Left ventricle myocardium superior (tissue), 1 donor: ENCODE results near the gene IGHMBP2. TPM values are rescaled to one million over a fixed set of nuclear protein-coding genes. Genes with fewer than 3 reads are reported as not detected.
"Not testable (repeated sequence)": the region's sequence is repeated elsewhere in the genome, so short reads cannot be mapped to it uniquely, and the experiment has no call there.

Experiments
- ATAC-seq: fragments of 200-7000 bp; cut with Tn5 transposase; one replicate; pipeline ENCODE4 v1.9.1; 2020; ENCODE audit warnings: mild to moderate bottlenecking, moderate library complexity
- DNase-seq: peaks from one replicate; pipeline ENCODE4 v3.0.0-alpha.2; 2020
- intact Hi-C: fragments of 100-400 bp; cut with micrococcal nuclease; formaldehyde crosslinking; loops from one replicate; pipeline ENCODE4 v1.11.0; 2022
- total RNA-seq: library from RNA; stranded (reverse); fragmentation: NEBNext Ultra II Directional; extraction: Animal tissue kit (Norgen Biotek cat#: 25700); gene quantifications from one replicate; pipeline ENCODE4 v1.2.1, GENCODE V29; 2021
- donor health status: DM: no; HTN: yes; CAD: no; lungs with severe emphysema.

IGHMBP2 gene
- total RNA-seq, 1 donor from 2014 or later = 14.7 TPM

GRCh38 chr11:68956142-68956541 is 52.5 kb downstream of the IGHMBP2 start:
- no peak for ATAC-seq
- intact Hi-C loops = no loop called here
- DNase-seq = no peak

DNA sequence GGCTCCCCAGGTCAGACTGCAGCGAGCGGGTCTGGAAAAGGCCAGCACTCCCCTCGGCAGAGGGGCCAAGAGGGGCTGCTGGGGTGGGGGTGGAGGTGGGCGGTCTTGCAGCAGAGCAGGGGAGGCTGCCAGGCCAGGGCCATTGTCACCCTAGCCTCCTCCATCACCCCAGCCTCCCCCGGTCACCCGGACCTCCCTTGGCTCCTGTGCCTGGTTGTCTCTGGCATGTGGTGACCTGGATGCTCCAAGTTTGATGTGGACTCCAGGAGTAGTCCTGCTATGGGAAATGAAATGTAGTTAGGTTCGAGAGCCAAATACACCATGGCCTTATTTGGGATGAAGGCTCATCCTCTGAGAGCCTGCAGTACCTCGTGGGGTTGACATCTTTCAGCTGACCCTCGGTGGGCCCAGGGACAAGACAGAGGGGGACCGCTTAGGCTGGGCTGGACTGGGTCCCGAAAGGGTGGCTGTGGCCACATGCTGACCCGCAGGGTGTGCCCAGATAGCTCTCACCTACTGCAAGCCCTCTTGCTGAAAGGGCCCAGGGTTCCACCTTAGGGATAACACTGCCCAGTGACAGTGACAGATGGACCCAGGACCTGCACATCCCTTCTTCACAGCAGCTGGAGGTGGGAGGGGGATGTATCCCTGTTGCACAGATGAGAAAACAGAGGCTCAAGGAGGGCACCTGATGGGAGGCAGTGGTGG is 53.0 kb downstream of the IGHMBP2 start:
- no peak for DNase-seq
- ATAC-seq = no peak
- intact Hi-C loops = no loop called here

DNA sequence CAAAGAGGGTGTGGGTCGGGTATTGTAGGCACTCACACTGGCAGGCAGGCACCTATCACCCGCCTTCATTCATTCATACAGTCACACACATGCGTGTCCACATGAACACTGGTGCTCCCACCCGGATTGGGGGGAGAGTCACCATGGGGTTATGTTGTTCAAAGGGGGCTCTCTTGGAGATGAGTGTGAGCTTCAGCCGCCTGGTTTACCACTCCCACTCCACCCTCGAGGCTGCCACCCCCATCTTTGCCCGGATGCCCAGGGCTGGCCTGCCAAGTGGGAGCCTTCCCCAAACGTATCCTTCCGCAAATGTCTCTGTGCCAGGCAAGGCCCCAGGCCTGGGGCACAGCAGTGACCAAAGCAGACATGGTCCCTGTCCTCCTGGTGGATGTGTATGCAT is 54.5 kb downstream of the IGHMBP2 start:
- DNase-seq = no peak
- no peak for ATAC-seq

DNA sequence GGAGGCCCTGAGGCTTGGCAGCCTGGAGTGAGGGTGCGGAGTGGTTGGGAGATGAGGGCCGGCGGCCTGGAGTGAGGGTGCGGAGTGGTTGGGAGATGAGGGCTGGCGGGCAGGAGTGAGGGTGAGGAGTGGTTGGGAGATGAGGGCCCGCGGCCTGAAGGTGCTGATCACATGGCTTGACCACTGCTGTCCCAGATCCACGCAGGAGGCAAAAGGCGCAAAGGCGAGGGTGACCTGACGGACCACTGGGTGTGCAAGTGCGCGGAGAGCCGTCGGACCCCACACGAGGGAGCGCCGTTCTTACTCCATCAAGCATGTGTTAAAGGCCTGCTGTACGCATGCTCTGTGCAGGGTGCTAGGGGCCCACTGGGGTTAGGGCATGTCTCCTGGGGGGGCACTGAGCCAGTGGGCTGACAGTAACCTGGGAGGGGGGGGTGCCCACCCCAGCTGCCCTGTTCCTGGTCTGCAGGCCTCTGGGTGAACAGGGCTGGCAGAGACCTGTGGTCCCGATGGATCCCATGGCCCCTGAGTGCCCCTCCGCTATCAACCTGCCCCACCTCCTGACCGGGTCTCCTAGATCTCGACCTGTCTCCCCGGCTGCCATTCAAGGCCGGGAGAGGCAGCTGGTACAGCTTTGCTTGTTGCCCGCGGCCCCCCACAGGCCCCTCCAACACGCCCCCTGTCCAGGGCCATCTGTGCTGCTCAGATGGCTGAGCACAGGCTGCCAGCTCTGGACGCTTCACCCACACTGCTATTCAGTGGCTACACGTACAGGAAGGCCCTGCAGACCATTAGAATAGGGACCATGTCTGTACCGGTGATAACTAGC is 56.0 kb downstream of the IGHMBP2 start:
- DNase-seq (peak; percentile 12), ATAC-seq (no peak)
- intact Hi-C loops = no loop called here

More for the DNA sequence above, 54.5 kb downstream of the IGHMBP2 start:
- intact Hi-C loops = no loop called here

GRCh38 chr11:68960294-68961071 is 56.8 kb downstream of the IGHMBP2 start:
- no peak for ATAC-seq
- DNase-seq = peak; percentile 11
- intact Hi-C loops = no loop called here

GRCh38 chr11:68961245-68961644 is 57.6 kb downstream of the IGHMBP2 start:
- ATAC-seq = no peak
- DNase-seq = peak; percentile 10
- intact Hi-C loops = no loop called here

DNA sequence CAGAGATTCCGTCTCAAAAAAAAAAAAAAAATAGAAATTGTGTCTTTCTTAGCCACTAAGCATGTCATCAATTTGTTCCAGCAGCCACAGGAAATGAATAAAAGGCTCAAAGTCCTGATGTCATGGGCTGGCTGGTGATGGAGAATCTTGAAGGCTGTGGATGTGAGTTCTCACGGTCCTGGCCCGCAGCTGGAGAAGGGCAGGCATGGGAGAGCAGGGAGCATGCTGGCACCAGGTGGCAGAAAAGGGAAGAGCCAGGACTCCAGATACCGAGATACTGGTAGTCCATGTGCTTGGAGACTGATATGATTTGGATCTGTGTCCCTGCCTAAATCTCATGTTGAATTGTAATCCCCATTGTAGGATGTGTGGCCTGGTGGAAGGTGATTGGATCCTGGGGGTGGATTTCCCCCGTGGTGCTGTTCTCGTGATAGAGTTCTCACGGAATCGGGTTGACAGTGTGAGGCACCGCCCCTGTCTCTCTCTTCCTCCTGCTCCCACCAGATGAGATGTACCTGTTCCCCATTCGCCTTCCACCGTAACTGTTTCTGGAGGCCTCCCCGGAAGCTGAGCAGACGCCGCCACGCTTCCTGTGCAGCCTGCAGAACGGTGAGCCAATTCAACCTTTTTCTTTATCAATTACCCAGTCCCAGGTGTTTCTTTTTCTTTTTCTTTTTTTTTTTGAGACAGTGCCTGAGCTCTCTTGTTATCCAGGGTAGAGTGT is 59.0 kb downstream of the IGHMBP2 start:
- DNase-seq = peak; percentile 21
- intact Hi-C loops = no loop called here
- ATAC-seq = no peak

DNA sequence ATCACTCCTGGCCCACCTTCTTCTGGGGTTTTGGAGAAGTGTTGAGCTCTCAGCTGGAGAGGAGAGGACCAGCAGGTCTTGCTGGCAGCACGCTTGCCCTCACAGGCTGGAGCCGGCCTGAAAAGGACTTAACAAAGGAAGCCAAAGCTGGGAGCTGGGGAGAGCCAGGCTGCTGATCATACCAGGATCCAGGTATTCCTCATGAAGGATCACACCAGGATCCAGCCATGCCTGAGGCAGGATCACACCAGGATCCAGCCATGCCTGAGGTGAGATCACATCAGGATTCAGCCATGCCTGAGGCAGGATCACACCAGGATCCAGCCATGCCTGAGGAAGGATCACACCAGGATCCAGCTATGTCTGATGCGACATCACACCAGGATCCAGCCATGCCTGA is 60.1 kb downstream of the IGHMBP2 start:
- intact Hi-C loops = no loop called here
- DNase-seq (no peak), ATAC-seq (peak; percentile 47)

DNA sequence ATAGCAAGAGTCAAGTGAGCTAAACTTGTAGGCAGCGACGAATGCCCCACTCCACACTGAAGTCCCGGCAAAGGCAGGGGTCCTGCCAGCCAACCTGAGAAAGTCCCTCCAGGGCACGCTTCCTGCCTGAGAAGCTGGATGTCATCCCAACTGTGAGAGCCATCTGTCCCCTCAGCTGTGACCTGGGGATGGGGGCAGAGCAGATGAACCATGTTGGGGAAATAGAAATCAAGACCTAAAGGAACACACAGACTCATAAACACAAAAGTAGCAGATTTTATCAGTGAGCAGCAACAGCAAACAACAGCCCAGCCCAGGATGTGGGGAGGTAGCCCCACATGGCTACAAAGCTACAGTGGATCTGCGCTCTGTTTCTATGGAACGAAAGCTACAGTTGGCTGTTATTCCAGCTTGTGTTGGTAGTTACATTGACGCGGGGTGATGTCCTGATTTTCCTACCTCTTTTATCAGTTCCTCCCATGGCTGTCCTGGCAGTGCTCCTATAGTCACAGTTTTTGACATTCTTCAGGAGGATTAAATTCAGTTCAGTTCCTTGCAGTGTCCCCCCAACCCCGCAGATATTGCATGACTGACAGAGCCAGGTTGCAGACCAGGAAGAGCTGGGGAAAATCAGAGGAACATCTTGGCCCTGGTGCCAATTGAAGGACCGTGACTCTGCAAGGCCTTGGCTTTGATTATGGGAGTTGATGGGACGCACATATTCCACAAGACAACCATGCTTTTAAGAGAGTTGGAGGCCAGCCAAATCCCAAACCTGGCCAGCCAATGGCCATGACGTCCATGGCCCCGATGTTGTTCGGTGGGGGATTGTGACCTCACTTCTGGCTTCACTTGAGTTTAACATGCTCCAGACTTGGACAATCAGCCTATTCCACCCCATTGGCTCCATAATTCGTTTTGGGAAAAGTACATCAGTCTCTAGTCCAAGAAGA is 62.5 kb downstream of the IGHMBP2 start:
- intact Hi-C loops = no loop called here
- DNase-seq = no peak
- ATAC-seq = peak; percentile 41

DNA sequence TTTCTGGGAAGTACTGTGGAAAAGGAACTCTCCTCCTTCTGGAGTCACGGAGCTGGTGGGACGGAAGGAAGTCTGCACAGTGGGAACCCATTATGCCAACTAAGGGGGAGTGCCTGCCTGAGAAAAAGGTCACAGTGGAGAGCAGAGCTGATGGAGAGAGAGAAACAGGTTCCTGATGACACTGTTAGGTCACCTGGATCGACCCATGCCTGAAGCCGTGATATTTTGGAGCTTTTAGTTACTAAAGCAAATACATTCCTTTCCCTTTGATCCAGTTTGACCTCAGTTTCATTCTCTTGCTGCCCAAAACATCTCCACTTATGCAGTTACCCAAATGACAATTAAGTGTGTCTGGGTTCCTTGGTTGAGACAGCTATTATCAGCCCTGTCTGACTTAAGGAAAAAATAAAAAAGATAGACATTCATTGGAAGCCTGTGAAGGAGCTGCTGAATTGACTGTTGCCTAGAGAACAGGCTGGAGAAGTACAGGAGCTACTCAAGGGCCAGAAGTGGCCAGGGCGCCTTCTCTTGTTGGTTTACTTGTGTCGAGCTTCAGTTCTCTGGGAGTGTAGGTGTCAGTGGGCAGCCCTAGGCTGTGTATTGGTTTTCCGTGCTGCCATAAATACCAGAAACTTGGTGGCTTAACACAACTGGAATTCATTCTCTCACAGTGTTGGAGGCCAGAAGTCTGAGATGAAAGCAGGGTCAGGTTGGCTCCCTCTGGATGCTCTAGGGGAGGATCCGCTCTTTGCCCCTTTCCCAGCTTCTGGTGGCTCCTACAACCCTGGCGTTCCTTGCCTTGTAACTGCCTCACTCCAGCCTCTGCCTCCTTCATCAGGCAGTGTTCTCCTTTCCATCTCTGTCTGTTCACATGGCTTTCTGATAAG is 63.4 kb downstream of the IGHMBP2 start:
- no peak for DNase-seq
- intact Hi-C loops = no loop called here
- ATAC-seq = no peak

- ATAC-seq = no peak
- intact Hi-C loops = no loop called here
- DNase-seq = no peak
These were observed 64.9 kb downstream of the IGHMBP2 start for GRCh38 chr11:68968306-68969250.

- intact Hi-C loops = no loop called here
- DNase-seq (no peak), ATAC-seq (no peak)
These were observed 65.7 kb downstream of the IGHMBP2 start for GRCh38 chr11:68969386-68969785.

DNA sequence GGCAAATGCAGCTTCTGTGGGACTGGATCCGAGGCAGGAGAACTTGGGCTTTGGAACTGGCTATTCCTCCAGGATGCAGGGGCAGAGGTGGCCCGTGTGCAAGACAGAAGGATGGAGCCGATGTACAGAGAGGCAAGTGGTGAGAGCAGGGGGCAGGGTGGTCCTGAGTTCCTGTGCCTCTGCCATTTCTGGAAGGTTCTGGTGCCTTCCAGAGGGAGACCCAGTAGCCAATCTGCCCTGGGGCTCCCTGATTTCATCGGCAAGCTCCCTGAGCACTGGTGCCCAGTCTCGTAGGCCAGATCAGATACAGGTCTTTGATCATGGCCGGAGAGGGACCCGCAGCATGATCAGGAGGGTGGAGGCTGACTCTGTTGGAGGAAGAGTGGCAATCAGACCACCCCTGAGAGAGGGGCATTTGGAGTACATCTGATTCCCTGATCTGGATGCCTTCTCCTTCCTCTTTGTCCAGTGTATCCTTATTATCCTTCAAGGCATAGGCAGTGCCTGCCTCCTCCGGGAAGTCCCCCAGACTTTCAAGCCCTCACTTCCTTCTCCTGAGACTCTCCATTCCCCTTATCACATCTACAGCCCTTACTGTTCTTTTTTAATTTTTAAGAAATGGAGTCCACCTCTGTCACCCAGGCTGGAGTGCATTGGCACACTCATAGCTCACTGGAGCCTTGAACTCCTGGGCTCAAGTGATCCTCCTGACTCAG is 67.4 kb downstream of the IGHMBP2 start:
- DNase-seq (no peak), ATAC-seq (no peak)
- intact Hi-C loops = no loop called here

DNA sequence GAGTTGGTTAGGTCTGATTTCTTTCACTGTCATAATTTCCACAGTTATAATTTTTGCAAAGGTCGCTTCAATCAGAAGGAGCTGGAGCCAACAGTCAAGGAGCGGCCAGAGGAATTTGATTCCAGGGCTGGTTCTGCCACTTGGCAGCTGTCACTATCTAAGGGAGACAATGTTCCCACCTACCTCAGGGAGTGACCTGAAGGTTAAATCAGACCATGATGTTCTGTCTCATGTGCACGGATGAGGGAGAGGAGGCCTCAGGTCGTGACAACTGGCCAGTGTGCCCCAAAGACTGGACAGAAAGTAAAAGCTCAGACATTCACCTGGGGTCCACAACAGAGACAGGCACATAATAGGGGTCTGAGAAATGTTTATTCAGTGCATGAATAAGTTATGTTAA is 69.5 kb downstream of the IGHMBP2 start:
- DNase-seq (no peak), ATAC-seq (peak; percentile 84)
- intact Hi-C loops = no loop called here

- intact Hi-C loops, ATAC-seq, DNase-seq: not testable (repeated sequence)
These were observed 70.0 kb downstream of the IGHMBP2 start for GRCh38 chr11:68973706-68974105.
